GM12878 (cell line): ENCODE results near the gene IGF2R. TPM values are rescaled to one million over a fixed set of nuclear protein-coding genes. Genes with fewer than 3 reads are reported as not detected.

Experiments used
- ATAC-seq: fragments of 200-7000 bp; cut with Tn5 transposase; 3 replicates; pipeline ENCODE4 v1.9.1; 2020; ENCODE audit warnings: mild to moderate bottlenecking, moderate library complexity
- BruUV-seq: library from RNA; stranded (reverse); fragments of 400-500 nt; replicated peaks from 2 replicates; lab custom pipeline; 2021; lab: Mats Ljungman, UMichigan
- CTCF ChIA-PET: fragments of 300-600 bp; sonication (Branson Sonifier 250); formaldehyde crosslinking; extraction: SDS; loops from one replicate; lab custom pipeline; 2021; ENCODE audit warnings: inconsistent platforms; lab: Yijun Ruan, JAX
- POLR2A ChIA-PET: fragments of 350-600 bp; formaldehyde crosslinking; extraction: SDS; loops from one replicate; lab custom pipeline; 2021; ENCODE audit warnings: inconsistent platforms; lab: Charles Lee
- RAD21 ChIA-PET: fragments of 300-600 bp; sonication (Branson Sonifier 250); formaldehyde crosslinking; loops from one replicate; lab custom pipeline; 2023; ENCODE audit warnings: antibody characterized with exemption; ENCODE audit not compliant: unreplicated experiment; lab: Charles Lee
- SMC1A ChIA-PET: fragments of 300-600 bp; sonication (Branson Sonifier 250); formaldehyde crosslinking; loops from one replicate; lab custom pipeline; 2023; ENCODE audit not compliant: unreplicated experiment, uncharacterized antibody; lab: Charles Lee
- DNase-seq: peaks from one replicate; pipeline ENCODE4 v3.0.0-alpha.2; 2011; ENCODE audit warnings: low read depth, low spot score
- FAIRE-seq: peaks from 3 replicates; lab custom pipeline; 2011; peaks lifted over from hg19 to GRCh38; lab: Jason Lieb, UNC
- H2AFZ ChIP-seq: 2 replicates; pipeline ENCODE4 v1.6.0; 2011; ENCODE audit warnings: low read depth, low read length, control low read depth; ENCODE audit not compliant: control insufficient read depth
- H3K27ac ChIP-seq: 2 replicates; pipeline ENCODE4 v1.5.1; 2011; ENCODE audit warnings: control low read depth; ENCODE audit not compliant: control insufficient read depth, insufficient read depth
- H3K27me3 ChIP-seq, 2 experiments: replicated peaks in 1 of 2; 2 replicates each; pipeline versions ENCODE4 v1.6.0 to v1.6.1; 2011; ENCODE audit warnings: low read length in 1 of 2; ENCODE audit not compliant: control insufficient read depth in 2 of 2, insufficient read depth in 2 of 2
- H3K36me3 ChIP-seq, 2 experiments: 2 replicates each; pipeline ENCODE4 v1.5.1; 2011; ENCODE audit warnings: low read length in 1 of 2; ENCODE audit not compliant: control insufficient read depth in 2 of 2, insufficient read depth in 2 of 2
- H3K4me1 ChIP-seq: 2 replicates; pipeline ENCODE4 v1.6.1; 2011; ENCODE audit warnings: mild to moderate bottlenecking, low read length, moderate library complexity, mixed read lengths; ENCODE audit not compliant: control insufficient read depth, insufficient read depth
- H3K4me2 ChIP-seq: 2 replicates; pipeline ENCODE4 v1.6.0; 2011; ENCODE audit warnings: control low read depth; ENCODE audit not compliant: control insufficient read depth, insufficient read depth
- H3K4me3 ChIP-seq: fragments of 200-600 bp; sonication (generic); 2 replicates; pipeline ENCODE4 v1.5.1; 2016
- H3K79me2 ChIP-seq: 2 replicates; pipeline ENCODE4 v1.6.0; 2011; ENCODE audit warnings: low read length; ENCODE audit not compliant: control insufficient read depth, insufficient read depth
- H3K9ac ChIP-seq: 2 replicates; pipeline ENCODE4 v1.8.0; 2011; ENCODE audit warnings: low read length, control low read depth, mixed read lengths; ENCODE audit not compliant: control insufficient read depth, insufficient read depth
- H3K9me3 ChIP-seq: replicated peaks from 3 replicates; pipeline ENCODE4 v1.5.1; 2011; ENCODE audit warnings: mild to moderate bottlenecking, low read length; ENCODE audit not compliant: control insufficient read depth, insufficient read depth
- H4K20me1 ChIP-seq: 2 replicates; pipeline ENCODE4 v1.6.0; 2011; ENCODE audit not compliant: control insufficient read depth, insufficient read depth
- BHLHE40 ChIP-seq, 2 experiments: fragments of 450-650 bp in 1 of 2; IDR thresholded peaks; 2 replicates each; pipeline ENCODE4 v1.6.1; 2011 to 2017; ENCODE audit warnings: low read depth in 2 of 2, borderline replicate concordance in 1 of 2, improper control_type of control experiment in 1 of 2, low read length in 1 of 2, mild to moderate bottlenecking in 1 of 2
- HDAC2 ChIP-seq: fragments of 200-600 bp; sonication (generic); IDR thresholded peaks from 2 replicates; pipeline ENCODE4 v1.6.1; 2017
- SMARCA5 ChIP-seq: fragments of 450-650 bp; IDR thresholded peaks from 2 replicates; pipeline ENCODE4 v1.6.1; 2017; ENCODE audit warnings: mild to moderate bottlenecking
- WGBS: methylation state at CpG from one replicate; pipeline ENCODE4 v1.1.6; 2016; ENCODE audit warnings: low lambda C conversion rate; ENCODE audit not compliant: insufficient replicate concordance, insufficient coverage; ENCODE audit errors: missing lambda C conversion rate; 5-methylcytosine and 5-hydroxymethylcytosine counted together
- in situ Hi-C: fragments of 300-500 bp; cut with MboI; formaldehyde crosslinking; loops from 9 replicates; pipeline ENCODE4 v1.14.3; 2018; ENCODE audit warnings: mixed read lengths
- intact Hi-C: fragments of 100-400 bp; cut with micrococcal nuclease; formaldehyde crosslinking; loops from one replicate; pipeline ENCODE4 v1.14.2; 2022; ENCODE audit not compliant: unreplicated experiment
- polyA plus RNA-seq, 11 experiments: library from polyadenylated mRNA; depleted of rRNA in 4 of 11; unstranded in 6 of 11; stranded (reverse) in 5 of 11; fragments of >200 nt; fragmentation: Nextera tagmentation in 4 of 11; fragmentation: Illumina TruSeq in 1 of 11; extraction: Ambion mirVana in 4 of 11; extraction: Trizol in 1 of 11; gene quantifications; 1 replicate in 1 of 11; 2 replicates in 10 of 11; pipeline versions ENCODE4 v1.2.1 to v1.2.3, GENCODE V29; 2011 to 2016; ENCODE audit warnings: inconsistent platforms in 2 of 11, missing spikeins in 2 of 11, low read depth in 1 of 11
- total RNA-seq, 4 experiments: library from RNA; depleted of rRNA in 3 of 4; stranded (reverse); fragments of >200 nt in 3 of 4; fragmentation: Illumina TruSeq in 1 of 4; extraction: Trizol in 1 of 4; gene quantifications; 2 replicates each; pipeline versions ENCODE4 v1.2.1 to v1.2.3, GENCODE V29; 2013 to 2021
- TF ChIP-seq, protein P1 (sequence below): IDR thresholded peaks from 2 replicates; pipeline ENCODE4 v1.6.1; 2011; ENCODE audit warnings: borderline replicate concordance, low read depth, mild to moderate bottlenecking, moderate library complexity, low read length; ENCODE audit not compliant: insufficient read depth, poor library complexity, severe bottlenecking
- TF ChIP-seq, protein P2 (sequence below), 3 experiments: IDR thresholded peaks in 2 of 3; conservative IDR thresholded peaks in 1 of 3; 2 replicates each; pipeline ENCODE4 v1.5.1; 2011; ENCODE audit warnings: low read depth in 3 of 3, low read length in 3 of 3, mild to moderate bottlenecking in 3 of 3, control low read depth in 2 of 3, moderate library complexity in 2 of 3, inconsistent platforms in 1 of 3, mixed read lengths in 1 of 3; ENCODE audit not compliant: control insufficient read depth in 2 of 3, insufficient read depth in 1 of 3; ENCODE audit errors: extremely low read depth in 1 of 3

Gene IGF2R
- total and polyA plus RNA-seq, 10 of the 15 experiments (the other 5 are each of a cell fraction or from before 2014, with no cell fraction given), result 1.00 to 40.1 (median 16.8) TPM

DNA sequence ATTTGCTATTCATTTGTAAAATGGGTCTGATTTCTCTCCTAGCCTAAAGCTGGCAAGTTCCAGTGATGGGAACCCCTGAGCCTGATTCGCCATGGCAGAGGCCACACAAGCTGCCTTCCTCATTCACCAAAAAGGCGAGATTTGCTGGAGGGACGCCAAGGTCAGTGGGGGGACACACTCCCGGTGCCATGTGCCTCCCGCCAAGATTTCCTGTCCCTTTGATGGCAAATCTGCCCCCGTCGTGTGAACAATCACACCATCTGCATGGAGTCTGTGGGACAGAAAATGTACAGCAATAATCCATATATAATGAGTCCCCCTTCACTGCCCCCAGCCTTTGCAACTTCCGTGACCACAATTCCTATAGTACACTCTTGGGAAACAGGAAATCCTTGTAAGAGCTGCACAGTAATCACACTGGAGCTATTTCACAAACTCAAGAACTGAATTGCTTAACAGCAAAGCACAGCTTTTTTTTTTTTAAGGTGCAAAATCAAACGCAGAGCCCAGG, 15.7 kb upstream of the IGF2R start:
- POLR2A ChIA-PET, result interaction anchor here (0.7 kb wide), 1 partner anchor 20 kb away, joined by 3 read pairs; no protein-coding TSS in a partner anchor

More for the DNA sequence above, 15.7 kb upstream of the IGF2R start:
- no peak overlapping the region for H3K27ac ChIP-seq
- FAIRE-seq (no peak), DNase-seq (no peak), ATAC-seq (no peak)
- BruUV-seq, result no TSS peak
- ChIA-PET RAD21 (interaction anchor here (1.2 kb wide), 1 partner anchor 10 kb away, joined by 3 read pairs; no protein-coding TSS in a partner anchor), SMC1A (interaction anchor here (0.6 to 3.4 kb wide), 5 partner anchors 11 to 1316 kb away, joined by 3 to 7 read pairs (median 4); no protein-coding TSS in a partner anchor), CTCF (interaction anchor here (0.7 to 1.7 kb wide), 4 partner anchors 8 to 157 kb away, joined by 3 to 4 read pairs (median 3); no protein-coding TSS in a partner anchor)
- no peaks in the 10 kb centered on the region for H3K79me2 ChIP-seq
- no peak overlapping the region for H2AFZ ChIP-seq
- H3K4me3 ChIP-seq, result no peak overlapping the region
- H3K27me3 ChIP-seq, result no peaks in the 10 kb centered on the region
- no peak overlapping the region for H3K9ac ChIP-seq
- WGBS, result 22% methylated on average over 9 of the region's 9 CpGs
- in situ Hi-C loops (no loop called here), intact Hi-C loops (no loop called here)
- H4K20me1 ChIP-seq, result no peaks in the 10 kb centered on the region
- H3K36me3 ChIP-seq, result no peaks in the 10 kb centered on the region
- TF ChIP-seq SMARCA5 (no peak), HDAC2 (no peak), BHLHE40 (IDR thresholded peaks at IDR 0.05; ENCODE audit: borderline replicate concordance in 1 of 2, low read depth in 2 of 2, low read length in 1 of 2) (no peak)
- TF ChIP-seq, protein P1, sequence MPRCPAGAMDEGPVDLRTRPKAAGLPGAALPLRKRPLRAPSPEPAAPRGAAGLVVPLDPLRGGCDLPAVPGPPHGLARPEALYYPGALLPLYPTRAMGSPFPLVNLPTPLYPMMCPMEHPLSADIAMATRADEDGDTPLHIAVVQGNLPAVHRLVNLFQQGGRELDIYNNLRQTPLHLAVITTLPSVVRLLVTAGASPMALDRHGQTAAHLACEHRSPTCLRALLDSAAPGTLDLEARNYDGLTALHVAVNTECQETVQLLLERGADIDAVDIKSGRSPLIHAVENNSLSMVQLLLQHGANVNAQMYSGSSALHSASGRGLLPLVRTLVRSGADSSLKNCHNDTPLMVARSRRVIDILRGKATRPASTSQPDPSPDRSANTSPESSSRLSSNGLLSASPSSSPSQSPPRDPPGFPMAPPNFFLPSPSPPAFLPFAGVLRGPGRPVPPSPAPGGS, result no peak
- TF ChIP-seq, protein P2, sequence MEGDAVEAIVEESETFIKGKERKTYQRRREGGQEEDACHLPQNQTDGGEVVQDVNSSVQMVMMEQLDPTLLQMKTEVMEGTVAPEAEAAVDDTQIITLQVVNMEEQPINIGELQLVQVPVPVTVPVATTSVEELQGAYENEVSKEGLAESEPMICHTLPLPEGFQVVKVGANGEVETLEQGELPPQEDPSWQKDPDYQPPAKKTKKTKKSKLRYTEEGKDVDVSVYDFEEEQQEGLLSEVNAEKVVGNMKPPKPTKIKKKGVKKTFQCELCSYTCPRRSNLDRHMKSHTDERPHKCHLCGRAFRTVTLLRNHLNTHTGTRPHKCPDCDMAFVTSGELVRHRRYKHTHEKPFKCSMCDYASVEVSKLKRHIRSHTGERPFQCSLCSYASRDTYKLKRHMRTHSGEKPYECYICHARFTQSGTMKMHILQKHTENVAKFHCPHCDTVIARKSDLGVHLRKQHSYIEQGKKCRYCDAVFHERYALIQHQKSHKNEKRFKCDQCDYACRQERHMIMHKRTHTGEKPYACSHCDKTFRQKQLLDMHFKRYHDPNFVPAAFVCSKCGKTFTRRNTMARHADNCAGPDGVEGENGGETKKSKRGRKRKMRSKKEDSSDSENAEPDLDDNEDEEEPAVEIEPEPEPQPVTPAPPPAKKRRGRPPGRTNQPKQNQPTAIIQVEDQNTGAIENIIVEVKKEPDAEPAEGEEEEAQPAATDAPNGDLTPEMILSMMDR (IDR thresholded peaks at IDR 0.05 in 2 of 3, conservative IDR thresholded peaks at IDR 0.05 in 1 of 3; ENCODE audit: control insufficient read depth in 2 of 3, extremely low read depth in 1 of 3, insufficient read depth in 1 of 3, low read depth in 3 of 3, low read length in 3 of 3), result no peak
- no peaks in the 10 kb centered on the region for H3K4me1 ChIP-seq
- no peaks in the 10 kb centered on the region for H3K9me3 ChIP-seq
- H3K4me2 ChIP-seq, result no peak overlapping the region
